HEK293T (cell line): ENCODE data around the gene MICU2.

Experiments
- ARNT ChIP-seq: fragments of 450-650 bp; IDR thresholded peaks from 2 replicates; pipeline ENCODE4 v1.6.1; 2017; ENCODE audit warnings: mild to moderate bottlenecking
- BHLHE40 ChIP-seq: fragments of 450-650 bp; IDR thresholded peaks from 2 replicates; pipeline ENCODE4 v1.6.1; 2016; ENCODE audit warnings: mild to moderate bottlenecking, moderate library complexity, borderline replicate concordance
- CTBP1 ChIP-seq: fragments of 450-650 bp; IDR thresholded peaks from 2 replicates; pipeline ENCODE4 v1.6.1; 2016; ENCODE audit warnings: borderline replicate concordance
- ELF4 ChIP-seq: fragments of 450-650 bp; IDR thresholded peaks from 2 replicates; pipeline ENCODE4 v1.6.1; 2017; ENCODE audit warnings: antibody characterized with exemption
- FOXA1 ChIP-seq: fragments of 450-650 bp; IDR thresholded peaks from 2 replicates; pipeline ENCODE4 v1.6.1; 2016; ENCODE audit warnings: mild to moderate bottlenecking
- FOXK2 ChIP-seq: fragments of 450-650 bp; IDR thresholded peaks from 2 replicates; pipeline ENCODE4 v1.6.1; 2016; ENCODE audit warnings: mild to moderate bottlenecking
- FOXM1 ChIP-seq: fragments of 450-650 bp; IDR thresholded peaks from 2 replicates; pipeline ENCODE4 v1.6.1; 2017; ENCODE audit warnings: mild to moderate bottlenecking, borderline replicate concordance
- HDGF ChIP-seq: fragments of 450-650 bp; IDR thresholded peaks from 2 replicates; pipeline ENCODE4 v1.6.1; 2017; ENCODE audit warnings: antibody characterized with exemption, borderline replicate concordance
- L3MBTL2 ChIP-seq: fragments of 450-650 bp; conservative IDR thresholded peaks from 2 replicates; pipeline ENCODE4 v1.6.1; 2016; ENCODE audit warnings: mild to moderate bottlenecking
- NFRKB ChIP-seq: fragments of 450-650 bp; IDR thresholded peaks from 2 replicates; pipeline ENCODE4 v1.6.1; 2016; ENCODE audit warnings: mild to moderate bottlenecking, moderate library complexity
- SP1 ChIP-seq: fragments of 450-650 bp; IDR thresholded peaks from 2 replicates; pipeline ENCODE4 v1.6.1; 2017
- SUZ12 ChIP-seq: fragments of 450-650 bp; IDR thresholded peaks from 2 replicates; pipeline ENCODE4 v1.6.1; 2016; ENCODE audit warnings: mild to moderate bottlenecking
- TARDBP ChIP-seq: fragments of 450-650 bp; IDR thresholded peaks from 2 replicates; pipeline ENCODE4 v1.6.1; 2016
- ZNF384 ChIP-seq: fragments of 450-650 bp; IDR thresholded peaks from 2 replicates; pipeline ENCODE4 v1.6.1; 2016

- TF ChIP-seq ZNF384, result no peak
- TF ChIP-seq CTBP1, result no peak
- TF ChIP-seq FOXM1, result no peak
- no peak for TF ChIP-seq BHLHE40
- no peak for TF ChIP-seq SUZ12
- TF ChIP-seq FOXK2, result no peak
- TF ChIP-seq SP1, result no peak
- no peak for TF ChIP-seq FOXA1
- no peak for TF ChIP-seq HDGF
- no peak for TF ChIP-seq NFRKB
- no peak for TF ChIP-seq TARDBP
- no peak for TF ChIP-seq ELF4
- no peak for TF ChIP-seq ARNT
- no peak for TF ChIP-seq L3MBTL2
These were observed 35.6 kb upstream of the MICU2 start for GRCh38 chr13:21639561-21639960.
